ENCODE measurements around the gene RTN4. TPM values are rescaled to one million over a fixed set of nuclear protein-coding genes. Genes with fewer than 3 reads are reported as not detected.

The RTN4 gene
- total RNA-seq: 100 to 1,000 TPM; 253 to 331 TPM

- peak within 1 kb of the TSS; percentile 96 for H3K4me3 ChIP-seq
- peak within 1 kb of the TSS; percentile 99 to 100 for H3K27ac ChIP-seq
- H3K4me1 ChIP-seq (ENCODE audit: control insufficient read depth in 1 of 2, low read depth in 2 of 2): peaks cover 28 to 37% of the 10 kb centered on the region in 2 donors
- DNase-seq (ENCODE audit: low spot score) (peak; percentile 96), ATAC-seq (ENCODE audit: insufficient number of reproducible peaks, low FRiP score, low read depth) (peak; percentile 88)
- TF ChIP-seq CTCF (IDR thresholded peaks at IDR 0.05): peak; percentile 40
- no peaks in the 10 kb centered on the region for H3K9me3 ChIP-seq
- H3K36me3 ChIP-seq: no peaks in the 10 kb centered on the region
- H3K27me3 ChIP-seq (replicated peaks; ENCODE audit: insufficient read depth): no peaks in the 10 kb centered on the region
These were observed at the start of gene RTN4 for GRCh38 chr2:55050100-55050994. Gene RTN4, minus strand, starts transcription at chr2:55050451. Its CDS starts 151 bp downstream, at chr2:55050300.

DNA sequence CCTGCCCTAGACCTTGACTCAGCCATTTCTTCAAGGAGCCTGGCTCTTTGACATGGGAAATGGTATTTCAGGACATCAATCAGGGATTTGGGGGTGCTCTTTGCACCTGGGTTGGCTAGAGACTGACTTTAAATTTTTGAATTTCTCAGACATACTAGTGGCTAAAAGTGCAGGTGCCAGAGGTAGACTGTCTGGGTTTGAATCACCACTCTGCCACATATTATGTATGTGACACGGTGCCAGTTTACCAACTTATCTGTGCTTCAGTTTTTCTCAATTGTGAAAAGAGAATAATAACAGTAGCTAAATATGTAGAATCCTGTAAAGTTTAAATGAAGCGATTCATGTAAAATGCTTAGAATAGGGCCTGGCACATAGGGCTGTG, 49.2 kb upstream of the RTN4 start:
- no peak for TF ChIP-seq CTCF (IDR thresholded peaks at IDR 0.05)
- Histone ChIP-seq H3K27ac (peak overlapping the region; percentile 88 to 91), H3K4me1 (ENCODE audit: control insufficient read depth in 1 of 2, low read depth in 2 of 2) (peaks cover 41 to 68% of the 10 kb centered on the region in 2 donors), H3K36me3 (no peaks in the 10 kb centered on the region), H3K4me3 (peak overlapping the region; percentile 45), H3K9me3 (no peaks in the 10 kb centered on the region), H3K27me3 (replicated peaks; ENCODE audit: insufficient read depth) (no peaks in the 10 kb centered on the region)
- DNase-seq (ENCODE audit: low spot score) (no peak), ATAC-seq (ENCODE audit: insufficient number of reproducible peaks, low FRiP score, low read depth) (no peak)

- Histone ChIP-seq H3K4me1 (ENCODE audit: control insufficient read depth in 1 of 2, low read depth in 2 of 2) (peaks cover 40 to 64% of the 10 kb centered on the region in 2 donors), H3K36me3 (no peaks in the 10 kb centered on the region), H3K9me3 (no peaks in the 10 kb centered on the region), H3K4me3 (no peak overlapping the region), H3K27ac (peak overlapping the region; percentile 62 to 65), H3K27me3 (replicated peaks; ENCODE audit: insufficient read depth) (no peaks in the 10 kb centered on the region)
- DNase-seq (ENCODE audit: low spot score): no peak
- TF ChIP-seq CTCF (IDR thresholded peaks at IDR 0.05): no peak
- ATAC-seq (ENCODE audit: insufficient number of reproducible peaks, low FRiP score, low read depth): no peak
These were observed 47.5 kb upstream of the RTN4 start for GRCh38 chr2:55097461-55098410.

DNA sequence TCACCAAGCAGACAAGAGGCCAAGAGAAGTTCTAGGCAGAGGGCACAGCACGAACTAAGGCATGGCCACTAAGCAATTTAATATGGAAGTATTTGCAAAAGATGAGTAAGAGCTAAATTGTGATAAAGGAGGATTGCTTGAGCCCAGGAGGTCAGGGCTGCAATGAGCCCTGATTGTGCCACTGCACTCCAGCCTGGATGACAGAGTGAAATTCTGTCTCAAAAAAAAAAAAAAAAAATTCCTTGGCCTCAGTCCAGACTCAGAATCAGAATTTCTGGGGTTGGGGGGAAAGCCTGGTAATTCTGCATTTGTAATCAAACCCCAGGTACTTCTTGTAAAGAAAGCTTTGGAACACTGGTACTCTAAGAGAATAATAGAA, 46.8 kb upstream of the RTN4 start:
- Histone ChIP-seq H3K36me3 (no peaks in the 10 kb centered on the region), H3K27me3 (replicated peaks; ENCODE audit: insufficient read depth) (no peaks in the 10 kb centered on the region), H3K4me3 (no peak overlapping the region), H3K9me3 (no peaks in the 10 kb centered on the region), H3K27ac (peak overlapping the region; percentile 62 to 65), H3K4me1 (ENCODE audit: control insufficient read depth in 1 of 2, low read depth in 2 of 2) (peaks cover 35 to 57% of the 10 kb centered on the region in 2 donors)
- ATAC-seq (ENCODE audit: insufficient number of reproducible peaks, low FRiP score, low read depth) (no peak), DNase-seq (ENCODE audit: low spot score) (no peak)
- TF ChIP-seq CTCF (IDR thresholded peaks at IDR 0.05): no peak

DNA sequence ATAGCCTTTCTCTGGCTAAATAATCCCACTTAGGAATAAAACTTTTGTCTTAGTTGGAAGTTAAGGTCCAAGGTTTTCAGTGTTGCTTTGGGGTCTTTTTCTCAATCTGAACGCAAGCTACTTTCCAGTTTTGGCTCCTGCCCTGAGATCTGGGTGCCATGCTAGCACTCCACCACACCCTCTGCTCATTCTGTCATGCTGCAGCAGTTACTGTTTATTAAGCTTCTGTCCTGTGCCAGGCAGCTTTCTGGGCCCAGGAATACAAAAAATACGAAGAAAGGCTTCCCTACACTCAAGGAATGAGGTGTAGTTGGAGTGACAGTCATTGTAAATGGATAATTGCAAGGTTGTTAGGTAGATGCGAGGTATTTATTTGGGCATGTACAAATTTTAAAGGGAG, 46.3 kb upstream of the RTN4 start:
- no peak for TF ChIP-seq CTCF (IDR thresholded peaks at IDR 0.05)
- Histone ChIP-seq H3K36me3 (no peaks in the 10 kb centered on the region), H3K9me3 (no peaks in the 10 kb centered on the region), H3K27me3 (replicated peaks; ENCODE audit: insufficient read depth) (no peaks in the 10 kb centered on the region), H3K27ac (peak overlapping the region; percentile 62 to 65), H3K4me1 (ENCODE audit: control insufficient read depth in 1 of 2, low read depth in 2 of 2) (peaks cover 33 to 54% of the 10 kb centered on the region in 2 donors), H3K4me3 (no peak overlapping the region)
- ATAC-seq (ENCODE audit: insufficient number of reproducible peaks, low FRiP score, low read depth) (no peak), DNase-seq (ENCODE audit: low spot score) (no peak)

Data from thoracic aorta (tissue), 2 donors.